HG02763 (cell line): ENCODE data around the gene PIM3.

Experiments
- ATAC-seq: cut with Tn5 transposase; IDR thresholded peaks from one replicate; pipeline ENCODE4 v1.9.1; 2021; ENCODE audit warnings: mild to moderate bottlenecking, moderate library complexity; ENCODE audit not compliant: unreplicated experiment

The PIM3 gene

DNA sequence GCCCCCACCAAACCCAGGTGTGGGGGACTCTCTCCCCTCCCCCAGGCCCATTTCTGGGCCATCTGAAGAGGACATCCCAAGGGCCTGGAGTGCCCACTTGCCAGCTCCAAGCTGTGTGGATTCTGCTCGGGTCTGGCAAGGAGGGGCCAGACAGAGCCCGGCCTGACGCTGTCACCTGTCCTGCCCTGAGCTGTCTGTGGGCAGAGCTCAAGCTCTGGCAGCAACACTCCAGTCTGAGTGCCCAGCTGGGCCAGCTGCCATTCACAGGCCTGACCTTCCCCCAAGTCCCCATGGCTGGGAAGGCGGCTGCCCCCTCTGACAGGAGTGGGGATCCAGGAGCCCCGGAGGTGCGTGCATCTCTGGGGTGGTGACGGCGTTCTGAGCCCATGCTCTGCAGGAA lies 6.2 kb upstream of the PIM3 start:
- no peak for ATAC-seq

DNA sequence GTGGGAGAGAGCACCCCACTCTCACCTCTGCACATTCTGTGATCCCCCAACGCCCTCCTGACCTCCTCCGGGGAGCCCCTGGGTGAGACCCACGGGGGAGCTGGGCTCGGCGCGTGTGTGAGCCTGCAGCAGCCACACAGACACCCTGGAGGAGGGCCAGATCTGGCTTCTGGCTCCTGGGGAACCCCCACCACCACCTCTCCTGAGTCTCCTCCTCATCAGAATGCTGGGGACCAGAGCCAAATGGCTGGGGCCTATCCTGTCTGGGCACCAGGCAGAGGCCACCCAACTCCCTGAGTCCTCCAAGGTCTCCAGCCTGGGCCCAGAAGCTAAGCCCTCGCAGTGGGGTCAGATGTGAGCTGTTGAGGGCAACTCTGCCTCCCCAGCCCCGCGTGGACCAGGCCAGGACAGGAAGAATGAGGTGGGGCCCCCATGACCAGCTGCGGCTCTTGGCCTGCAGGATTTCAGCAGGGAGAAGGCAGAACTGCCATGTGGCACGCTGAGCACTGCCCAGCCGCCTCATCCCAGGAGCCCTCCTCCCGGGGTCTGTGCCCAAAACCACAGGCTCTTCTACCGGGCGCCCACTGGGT lies 5.5 kb upstream of the PIM3 start:
- no peak for ATAC-seq

DNA sequence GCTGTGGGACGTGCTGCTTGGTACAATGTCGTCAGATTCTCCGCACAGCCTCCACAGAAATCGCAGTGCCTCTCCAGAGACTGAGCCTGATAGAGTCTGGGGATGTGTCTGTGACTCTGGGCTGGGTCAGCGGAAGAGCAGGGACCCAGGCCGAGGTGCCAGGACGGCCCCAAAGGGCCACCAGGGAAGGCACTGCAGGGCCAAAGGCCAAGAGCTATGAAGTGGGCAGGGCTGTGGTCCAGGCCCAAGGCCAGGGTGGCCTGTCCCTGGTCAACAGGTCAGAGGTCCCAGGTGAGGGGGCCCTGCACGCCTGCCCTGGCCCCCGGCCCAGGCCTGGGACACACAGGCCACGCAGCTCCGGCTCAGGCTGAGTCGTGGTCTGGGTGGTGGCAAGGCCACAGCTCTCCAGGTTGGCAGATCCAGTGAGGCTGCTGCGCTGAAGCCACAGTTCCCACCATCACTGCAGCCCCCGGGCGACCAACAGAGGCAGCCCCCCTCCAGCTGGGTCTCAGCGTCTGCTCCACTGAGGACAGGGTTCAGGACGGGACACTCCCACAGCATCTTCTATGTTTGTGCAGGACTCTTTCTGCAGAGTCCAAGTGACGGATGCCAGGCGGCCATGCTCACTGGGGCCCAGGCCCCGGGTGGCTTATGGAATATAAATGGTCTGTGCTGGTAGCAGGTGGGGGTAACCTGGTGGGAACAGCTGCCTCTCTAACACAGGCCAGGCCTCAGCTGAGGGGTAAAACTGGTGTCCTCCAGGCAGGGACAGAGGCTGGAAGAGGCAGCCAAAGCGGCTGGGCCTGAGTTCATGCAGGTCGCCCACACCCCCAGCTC lies 4.8 kb upstream of the PIM3 start:
- no peak for ATAC-seq

DNA sequence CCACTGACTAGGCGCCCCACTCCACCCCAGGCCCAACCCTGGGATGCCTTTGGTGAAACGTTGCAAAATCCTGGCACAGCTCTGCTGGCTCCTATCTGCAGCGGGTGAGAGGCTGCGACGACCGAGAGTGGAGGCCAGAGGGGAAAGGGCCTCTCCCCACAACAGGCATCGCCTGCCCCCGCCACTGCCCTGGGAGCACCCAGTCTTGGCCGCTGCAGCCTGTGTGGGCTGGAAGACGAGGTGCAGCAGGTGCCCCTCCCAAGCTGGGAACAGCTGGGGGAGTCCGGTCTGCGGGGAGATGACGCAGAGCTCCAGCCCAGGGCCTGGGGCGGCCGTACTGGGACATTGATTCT lies 4.2 kb upstream of the PIM3 start:
- no peak for ATAC-seq

DNA sequence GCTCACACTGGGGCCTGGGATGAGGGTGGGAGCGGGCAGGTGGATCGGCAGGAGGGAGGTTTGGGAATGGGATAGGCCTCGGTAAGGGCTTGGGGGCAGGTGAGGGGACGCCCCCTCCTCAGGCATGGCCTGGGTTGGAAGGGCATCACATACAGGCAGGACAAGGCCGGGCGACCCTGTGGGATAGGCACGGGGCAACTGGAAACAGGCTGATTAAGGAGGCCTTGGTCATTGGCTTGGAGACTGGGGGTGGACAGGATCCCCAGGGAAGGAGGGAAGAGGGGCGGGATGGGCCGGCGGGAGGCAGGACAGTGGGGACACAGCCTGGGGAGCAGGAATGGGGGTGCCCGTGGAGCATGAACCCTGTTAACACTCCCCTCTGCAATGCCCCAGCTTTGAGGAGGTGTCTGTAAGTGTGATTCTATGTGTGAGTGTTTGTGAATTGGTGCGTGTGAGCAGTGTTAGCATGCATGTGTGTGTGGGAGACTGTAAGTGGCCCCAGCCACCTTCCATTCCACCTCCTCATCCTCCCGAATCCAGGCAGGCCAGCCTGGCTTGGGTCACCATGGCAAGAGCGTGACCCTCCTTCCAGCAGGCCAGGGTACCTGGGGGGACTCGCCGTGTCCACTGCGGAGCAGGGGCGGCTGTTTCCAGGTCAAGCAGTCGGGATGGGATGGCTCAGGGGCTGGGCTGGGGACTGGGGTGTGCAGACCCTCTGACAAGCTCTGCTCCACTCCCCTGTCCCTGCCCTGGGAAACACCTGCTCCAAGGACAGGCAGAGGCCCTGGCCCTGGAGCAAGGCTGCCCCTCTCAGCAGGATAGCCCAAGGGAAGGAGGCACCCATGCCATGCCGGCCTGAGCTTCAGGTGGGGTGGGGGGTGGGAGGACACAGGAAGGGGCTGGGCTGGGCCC lies 3.4 kb upstream of the PIM3 start:
- ATAC-seq, result no peak

DNA sequence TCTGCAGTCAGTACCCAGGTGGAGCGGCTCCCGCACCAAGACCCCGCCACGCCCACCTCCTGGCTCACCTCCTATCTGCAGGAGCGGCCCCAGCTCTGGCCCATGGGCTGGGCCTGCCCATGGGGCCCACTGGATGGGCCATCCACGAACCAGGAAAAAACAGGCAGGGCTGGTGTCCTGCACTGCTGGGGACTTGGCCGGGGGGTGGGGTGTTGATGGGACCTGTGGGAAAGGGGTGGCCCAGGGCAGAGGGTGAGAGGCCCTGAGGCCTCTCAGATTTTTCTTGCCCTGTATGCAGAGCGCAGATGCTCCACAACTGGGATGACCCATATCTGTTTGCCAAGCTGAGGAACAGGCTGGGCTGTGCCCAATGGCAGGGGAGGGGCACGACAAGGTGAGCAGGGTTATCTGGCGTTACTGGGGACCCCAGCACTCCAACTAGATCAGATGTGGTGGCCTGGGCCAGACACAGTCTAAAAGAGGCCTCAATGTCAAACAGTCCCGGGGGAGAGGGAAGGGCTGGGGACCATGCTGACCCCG lies 2.7 kb upstream of the PIM3 start:
- no peak for ATAC-seq

DNA sequence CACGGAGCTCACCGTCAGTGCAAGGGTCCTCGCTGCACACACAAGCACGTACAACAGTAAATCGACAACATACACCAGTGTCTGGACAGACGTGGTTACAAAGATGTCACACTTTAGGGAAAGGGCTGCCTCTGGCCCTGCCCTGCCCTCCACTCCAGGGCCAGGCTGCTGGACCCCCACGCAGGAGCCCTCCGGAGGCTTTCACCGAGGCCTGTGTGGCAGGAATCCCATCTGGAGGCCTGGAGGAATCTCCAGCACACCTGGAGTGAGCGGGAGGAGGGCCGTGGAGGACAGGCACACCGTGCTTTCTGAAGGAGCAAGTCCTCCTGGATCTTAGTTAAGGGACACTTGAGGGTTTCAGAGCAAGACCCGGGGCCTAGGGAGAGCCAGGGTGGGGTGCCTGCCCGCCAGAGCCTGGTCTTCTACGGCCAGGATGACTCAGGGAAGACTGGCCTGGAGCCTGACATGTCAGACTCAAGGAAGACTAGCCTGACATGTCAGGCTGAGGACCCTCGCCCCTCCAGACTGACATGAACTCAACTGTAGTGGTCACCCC lies 2.1 kb upstream of the PIM3 start:
- no peak for ATAC-seq

DNA sequence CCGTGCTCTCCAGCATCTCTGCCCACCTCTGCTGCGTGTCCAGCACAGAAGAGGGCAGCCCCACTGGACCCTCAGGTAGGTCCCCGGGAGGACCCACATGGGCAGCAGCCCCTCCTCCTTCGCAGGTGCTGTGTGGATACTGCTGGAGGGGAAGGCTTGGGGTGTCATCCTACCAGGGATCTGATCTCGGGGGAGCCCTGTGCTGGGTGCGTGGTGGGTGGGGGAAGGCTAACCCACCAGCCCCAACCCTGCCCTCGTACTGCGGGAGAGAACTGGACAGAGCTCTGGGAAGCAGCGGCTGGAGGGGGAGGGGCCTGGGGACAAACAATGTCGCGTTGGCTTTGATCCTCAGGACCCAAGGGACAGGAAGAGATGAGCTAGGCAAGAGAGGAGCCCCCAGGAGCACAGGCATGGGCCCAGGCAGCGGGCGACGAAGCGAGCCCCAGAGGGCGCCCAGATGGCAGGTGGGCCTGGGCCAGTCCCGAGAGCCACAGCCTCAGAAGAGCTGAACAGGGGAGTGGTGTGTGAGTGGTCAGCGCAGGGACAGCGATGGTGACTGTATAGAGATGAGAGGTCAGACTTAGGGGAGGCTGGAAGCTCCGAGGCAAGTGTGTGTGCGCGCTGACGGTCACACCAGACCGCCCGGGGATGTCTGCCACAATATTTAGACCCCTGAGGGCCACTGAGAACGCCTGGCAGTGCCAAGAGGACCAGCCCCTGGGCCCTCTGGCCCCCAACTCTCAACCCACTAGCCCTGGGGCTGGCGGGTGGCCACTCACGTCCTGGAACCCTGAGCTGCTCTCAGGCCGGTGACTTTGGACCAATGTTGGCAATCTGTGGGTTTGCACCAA lies 1.4 kb upstream of the PIM3 start:
- no peak for ATAC-seq

DNA sequence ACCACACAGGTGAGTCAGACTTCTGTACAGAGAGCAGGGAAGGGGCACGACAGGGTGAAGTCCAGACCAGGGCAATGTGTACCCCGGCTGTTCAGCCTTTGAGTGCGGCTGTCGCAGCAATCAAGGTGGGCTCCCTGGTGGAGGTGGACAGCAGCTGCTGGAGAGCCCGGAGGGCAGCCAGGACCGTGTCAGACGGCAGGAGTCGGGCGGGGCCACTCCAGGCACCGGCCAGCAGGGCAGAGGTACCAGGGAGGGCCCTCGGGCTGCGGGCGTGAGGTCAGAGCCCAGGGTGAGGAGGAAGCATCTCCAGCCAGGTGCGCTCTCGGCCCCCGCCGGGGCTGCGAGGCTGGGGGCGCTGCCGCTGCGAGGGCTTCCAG lies 802 bp upstream of the PIM3 start:
- ATAC-seq, result no peak

DNA sequence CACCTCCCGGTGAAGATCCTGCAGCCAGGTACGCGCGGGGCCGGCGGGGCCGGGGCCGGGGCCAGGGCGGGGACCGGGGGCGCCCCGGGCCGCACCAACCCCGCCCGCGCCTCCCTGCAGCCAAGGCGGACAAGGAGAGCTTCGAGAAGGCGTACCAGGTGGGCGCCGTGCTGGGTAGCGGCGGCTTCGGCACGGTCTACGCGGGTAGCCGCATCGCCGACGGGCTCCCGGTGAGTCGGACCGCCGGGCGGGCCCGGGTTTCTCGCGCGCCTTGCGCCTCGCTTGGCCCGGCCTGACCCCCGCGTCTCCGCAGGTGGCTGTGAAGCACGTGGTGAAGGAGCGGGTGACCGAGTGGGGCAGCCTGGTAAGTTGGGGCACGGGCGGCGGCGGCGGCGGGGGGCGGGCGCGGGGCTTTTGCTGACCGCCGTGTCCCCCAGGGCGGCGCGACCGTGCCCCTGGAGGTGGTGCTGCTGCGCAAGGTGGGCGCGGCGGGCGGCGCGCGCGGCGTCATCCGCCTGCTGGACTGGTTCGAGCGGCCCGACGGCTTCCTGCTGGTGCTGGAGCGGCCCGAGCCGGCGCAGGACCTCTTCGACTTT lies 531 bp downstream of the PIM3 start:
- ATAC-seq, result peak; percentile 1

DNA sequence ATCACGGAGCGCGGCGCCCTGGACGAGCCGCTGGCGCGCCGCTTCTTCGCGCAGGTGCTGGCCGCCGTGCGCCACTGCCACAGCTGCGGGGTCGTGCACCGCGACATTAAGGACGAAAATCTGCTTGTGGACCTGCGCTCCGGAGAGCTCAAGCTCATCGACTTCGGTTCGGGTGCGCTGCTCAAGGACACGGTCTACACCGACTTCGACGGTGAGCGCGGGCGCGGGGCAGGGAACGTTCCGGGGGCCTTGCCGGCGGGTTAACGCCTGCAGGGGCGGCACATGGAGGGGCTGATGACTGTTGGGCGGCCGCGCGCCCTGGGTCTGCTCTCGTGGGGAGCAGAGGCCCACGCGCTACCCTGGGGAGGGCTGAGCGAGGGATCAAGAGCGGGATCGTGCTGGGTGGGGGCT lies 1.0 kb downstream of the PIM3 start:
- ATAC-seq, result no peak

DNA sequence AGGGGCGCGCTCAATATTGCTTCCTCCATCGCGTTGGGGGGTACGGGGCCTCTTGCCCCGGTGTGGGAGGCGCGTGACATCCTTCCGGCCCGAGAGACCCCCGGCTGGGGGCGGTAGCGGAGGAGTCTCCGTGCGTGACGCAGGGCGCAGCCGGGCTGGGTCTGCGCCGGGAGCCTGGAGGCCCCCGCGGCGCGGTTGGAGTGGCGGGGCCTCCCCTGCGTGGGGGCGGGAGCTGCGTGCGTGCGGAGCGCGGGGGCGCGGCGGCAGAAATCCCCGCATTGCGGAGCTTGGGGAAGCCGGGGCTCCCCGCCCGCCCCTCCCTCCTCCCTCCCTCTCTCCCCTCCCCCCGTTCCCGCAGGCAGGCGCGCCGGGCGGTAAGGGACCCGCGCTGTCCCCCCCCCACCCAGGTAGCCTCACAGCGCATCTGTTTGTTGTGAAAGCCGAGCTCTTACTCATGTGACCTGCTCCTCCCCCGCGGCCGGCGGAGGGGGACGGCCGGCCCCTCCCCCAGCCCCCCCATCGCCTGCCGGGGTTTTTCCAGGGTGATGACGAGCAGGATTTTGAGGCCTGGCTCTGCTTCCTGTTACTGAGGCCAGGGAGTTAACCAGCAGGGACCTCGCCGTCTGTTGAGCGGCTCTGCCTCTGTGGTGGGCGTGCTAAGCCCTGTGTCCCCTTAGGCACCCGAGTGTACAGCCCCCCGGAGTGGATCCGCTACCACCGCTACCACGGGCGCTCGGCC lies 1.6 kb downstream of the PIM3 start:
- ATAC-seq, result no peak

DNA sequence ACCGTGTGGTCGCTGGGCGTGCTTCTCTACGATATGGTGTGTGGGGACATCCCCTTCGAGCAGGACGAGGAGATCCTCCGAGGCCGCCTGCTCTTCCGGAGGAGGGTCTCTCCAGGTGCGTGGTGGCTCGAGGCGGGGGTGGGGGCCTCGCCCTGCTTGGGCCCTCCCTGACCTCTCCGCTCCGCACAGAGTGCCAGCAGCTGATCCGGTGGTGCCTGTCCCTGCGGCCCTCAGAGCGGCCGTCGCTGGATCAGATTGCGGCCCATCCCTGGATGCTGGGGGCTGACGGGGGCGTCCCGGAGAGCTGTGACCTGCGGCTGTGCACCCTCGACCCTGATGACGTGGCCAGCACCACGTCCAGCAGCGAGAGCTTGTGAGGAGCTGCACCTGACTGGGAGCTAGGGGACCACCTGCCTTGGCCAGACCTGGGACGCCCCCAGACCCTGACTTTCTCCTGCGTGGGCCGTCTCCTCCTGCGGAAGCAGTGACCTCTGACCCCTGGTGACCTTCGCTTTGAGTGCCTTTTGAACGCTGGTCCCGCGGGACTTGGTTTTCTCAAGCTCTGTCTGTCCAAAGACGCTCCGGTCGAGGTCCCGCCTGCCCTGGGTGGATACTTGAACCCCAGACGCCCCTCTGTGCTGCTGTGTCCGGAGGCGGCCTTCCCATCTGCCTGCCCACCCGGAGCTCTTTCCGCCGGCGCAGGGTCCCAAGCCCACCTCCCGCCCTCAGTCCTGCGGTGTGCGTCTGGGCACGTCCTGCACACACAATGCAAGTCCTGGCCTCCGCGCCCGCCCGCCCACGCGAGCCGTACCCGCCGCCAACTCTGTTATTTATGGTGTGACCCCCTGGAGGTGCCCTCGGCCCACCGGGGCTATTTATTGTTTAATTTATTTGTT lies 2.4 kb downstream of the PIM3 start:
- no peak for ATAC-seq

DNA sequence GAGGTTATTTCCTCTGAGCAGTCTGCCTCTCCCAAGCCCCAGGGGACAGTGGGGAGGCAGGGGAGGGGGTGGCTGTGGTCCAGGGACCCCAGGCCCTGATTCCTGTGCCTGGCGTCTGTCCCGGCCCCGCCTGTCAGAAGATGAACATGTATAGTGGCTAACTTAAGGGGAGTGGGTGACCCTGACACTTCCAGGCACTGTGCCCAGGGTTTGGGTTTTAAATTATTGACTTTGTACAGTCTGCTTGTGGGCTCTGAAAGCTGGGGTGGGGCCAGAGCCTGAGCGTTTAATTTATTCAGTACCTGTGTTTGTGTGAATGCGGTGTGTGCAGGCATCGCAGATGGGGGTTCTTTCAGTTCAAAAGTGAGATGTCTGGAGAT lies 3.1 kb downstream of the PIM3 start:
- no peak for ATAC-seq

DNA sequence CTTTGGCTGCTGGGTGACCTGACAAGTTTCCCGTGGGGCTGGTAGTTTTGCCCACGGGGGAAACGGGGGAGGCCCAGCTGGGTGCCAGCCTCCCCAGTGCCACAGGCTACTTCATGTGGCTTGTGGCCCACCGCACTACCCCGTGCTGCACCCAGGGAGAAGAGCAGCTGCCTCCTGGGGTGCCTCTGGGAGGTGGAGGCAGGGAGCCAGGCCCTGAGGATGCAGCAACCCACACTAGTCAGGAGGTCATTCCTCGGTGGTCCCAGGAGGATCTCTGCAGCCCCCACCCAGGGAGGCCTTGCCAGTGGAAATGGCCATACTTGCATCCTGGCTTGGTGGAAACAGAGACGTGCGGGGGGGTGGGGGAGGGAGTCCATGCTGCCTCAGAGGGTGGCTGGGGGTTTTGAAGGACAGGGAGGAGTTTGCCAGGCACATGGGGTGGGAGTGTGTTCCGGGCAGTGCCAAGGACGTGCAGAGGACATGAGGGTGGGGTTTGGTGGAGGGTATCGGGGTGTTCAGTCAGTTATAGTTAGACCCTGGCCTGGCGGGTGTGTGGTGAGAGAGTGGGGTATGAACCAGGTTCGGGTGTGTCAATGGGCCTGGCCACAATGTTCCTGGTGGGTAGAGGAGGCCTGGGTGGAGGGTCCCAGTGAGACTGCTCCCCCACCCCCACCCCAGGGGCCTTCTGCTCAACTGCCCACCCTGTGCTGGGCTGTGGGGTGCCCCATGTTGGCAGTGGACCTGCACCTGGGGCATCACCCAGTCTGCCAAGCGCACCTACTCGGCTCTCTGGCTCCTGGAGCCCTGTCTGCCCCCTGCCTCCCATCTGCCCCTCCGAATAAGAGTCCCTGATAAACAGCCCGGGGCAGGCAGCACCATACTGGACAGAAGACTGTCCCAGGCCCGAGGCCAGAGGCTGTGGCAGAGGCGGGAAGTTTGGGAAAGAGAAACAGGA lies 3.8 kb downstream of the PIM3 start:
- no peak for ATAC-seq

DNA sequence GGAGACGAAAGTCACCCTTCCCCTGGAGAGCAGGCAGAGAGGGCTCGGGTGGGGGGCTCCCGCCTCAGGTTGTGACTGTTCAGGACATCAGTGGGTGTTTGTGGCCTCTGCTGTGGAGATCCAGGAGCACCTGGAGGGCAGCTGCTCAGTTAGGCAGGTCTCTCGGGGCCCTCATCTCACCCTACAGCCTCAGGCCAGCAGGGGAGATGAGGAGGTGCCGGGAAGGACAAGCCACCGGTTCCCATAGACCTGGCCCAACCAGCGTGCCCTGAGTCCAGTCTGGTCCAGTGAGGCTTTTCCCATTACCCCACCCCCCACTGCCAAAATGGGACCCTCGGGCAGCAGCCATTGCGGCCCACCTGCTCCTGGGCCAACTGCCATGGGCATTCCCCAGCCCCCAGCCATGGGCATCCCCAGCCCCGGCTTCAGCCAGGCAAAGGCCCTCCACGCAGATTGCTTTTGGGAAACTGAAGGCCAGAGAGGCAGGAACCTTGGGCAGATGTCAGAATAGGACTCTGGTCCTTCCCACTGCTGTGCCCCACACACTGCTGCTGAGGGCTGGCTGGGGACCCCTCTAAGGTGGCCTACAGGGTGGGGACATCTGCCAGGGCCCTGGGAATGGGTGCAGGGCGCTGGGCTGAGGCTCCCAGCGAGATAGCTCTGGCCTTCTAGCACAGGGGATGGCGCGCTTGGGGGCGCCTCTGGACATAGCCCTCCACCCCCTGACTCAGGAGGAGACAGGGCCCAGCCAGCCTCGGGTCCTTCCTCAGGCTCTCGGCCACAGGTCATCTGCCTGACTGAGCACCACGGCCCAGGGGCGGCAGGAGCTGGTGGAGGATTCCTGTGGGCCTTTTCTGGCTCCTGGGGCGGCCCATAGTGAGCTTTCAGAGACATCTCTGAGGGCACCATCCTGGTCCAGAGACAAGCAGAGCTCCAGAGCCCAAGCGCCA lies 4.8 kb downstream of the PIM3 start:
- ATAC-seq, result no peak
